Heart left ventricle (tissue), 16 donors: ENCODE measurements around the gene EXD3. TPM values are rescaled to one million over a fixed set of nuclear protein-coding genes. Genes with fewer than 3 reads are reported as not detected.
A peak's percentile ranks its signal among the peaks of the same experiment; 100 is the strongest.

Experiments
- ATAC-seq, 4 donors: fragments of 200-7000 bp; cut with Tn5 transposase; one replicate each; pipeline ENCODE4 v1.9.1; 2020 to 2022; ENCODE audit warnings: moderate library complexity in 4 of 4, mild to moderate bottlenecking in 3 of 4, moderate number of reproducible peaks in 1 of 4
- DNase-seq, 5 donors: peaks; one replicate each; pipeline ENCODE4 v3.0.0-alpha.2; 2020
- H3K27ac ChIP-seq, 12 donors: fragments of 200-600 bp; sonication (generic) in 4 of 12; one replicate each; pipeline versions ENCODE4 v1.5.0 to v1.8.0; 2016 to 2022; ENCODE audit warnings: mild to moderate bottlenecking in 2 of 12
- H3K27me3 ChIP-seq, 9 donors: fragments of 200-600 bp; sonication (generic) in 2 of 9; one replicate each; pipeline versions ENCODE4 v1.5.1 to v1.8.0; 2016 to 2022; ENCODE audit warnings: mild to moderate bottlenecking in 3 of 9
- H3K36me3 ChIP-seq, 9 donors: fragments of 200-600 bp; sonication (generic) in 2 of 9; one replicate each; pipeline versions ENCODE4 v1.5.0 to v1.8.0; 2018 to 2022; ENCODE audit warnings: mild to moderate bottlenecking in 2 of 9
- H3K4me1 ChIP-seq, 12 donors: fragments of 200-600 bp; sonication (generic) in 4 of 12; one replicate each; pipeline versions ENCODE4 v1.5.0 to v1.8.0; 2016 to 2022; ENCODE audit warnings: mild to moderate bottlenecking in 3 of 12
- H3K4me3 ChIP-seq, 12 donors: fragments of 200-600 bp; sonication (generic) in 4 of 12; one replicate each; pipeline versions ENCODE4 v1.5.0 to v1.8.0; 2017 to 2022; ENCODE audit warnings: mild to moderate bottlenecking in 9 of 12, moderate library complexity in 4 of 12
- H3K9me3 ChIP-seq, 12 donors: fragments of 200-600 bp; sonication (generic) in 4 of 12; one replicate each; pipeline versions ENCODE4 v1.5.0 to v1.8.0; 2016 to 2022; ENCODE audit warnings: mild to moderate bottlenecking in 1 of 12
- POLR2A ChIP-seq, 2 donors: fragments of 450-650 bp; IDR thresholded peaks; one replicate each; pipeline ENCODE4 v1.6.1; 2017; ENCODE audit warnings: antibody characterized with exemption in 2 of 2, mild to moderate bottlenecking in 2 of 2, moderate library complexity in 2 of 2
- WGBS, 4 donors: extraction: QIAGEN DNeasy Blood & Tissue Kit in 2 of 4; methylation state at CpG; one replicate each; pipeline versions ENCODE4 v1.1.5 to v1.1.7; 2013 to 2018; 5-methylcytosine and 5-hydroxymethylcytosine counted together
- intact Hi-C, 10 donors: fragments of 100-400 bp; cut with DNase I; formaldehyde crosslinking; loops; one replicate each; pipeline versions ENCODE4 v1.11.1 to v1.14.2; 2022
- polyA plus RNA-seq, 2 donors: library from polyadenylated mRNA; stranded (reverse); fragments of 200-250 nt; gene quantifications; one replicate each; pipeline ENCODE4 v1.2.3, GENCODE V29; 2013
- total RNA-seq, 9 donors: library from RNA; depleted of rRNA in 2 of 9; stranded (reverse); fragments of >200 nt in 2 of 9; fragmentation: NEBNext Ultra II Directional in 3 of 9; extraction: Animal tissue kit (Norgen Biotek cat#: 25700) in 3 of 9; gene quantifications; one replicate each; pipeline versions ENCODE4 v1.1.0 to v1.2.4, GENCODE V29; 2016 to 2023
- TF ChIP-seq, protein P1 (sequence below), 12 donors: fragments of 200-600 bp; sonication (generic) in 4 of 12; IDR thresholded peaks; one replicate each; pipeline versions ENCODE4 v1.5.0 to v1.8.0; 2018 to 2022; ENCODE audit warnings: antibody characterized with exemption in 12 of 12, mild to moderate bottlenecking in 5 of 12
- donor health status: ischemic (EF 13 %, LVEDD 7.1; RV severe dilation, severe dysfunction).
- donor health status: healthy with polysubstance abuse.
- donor health status: DM: no; HTN: yes; CAD: no.
- donor health status: DM: no; HTN: no; CAD: no.
- donor health status: ischemic (EF 25% LVEDD 6.9; RV normal size, moderate dysfunction).
- donor health status: ischemic (EF 25% LVEDD 5.7; RV mildly dilated, moderate dysfunction).
- donor health status: healthy.
- donor health status: DM: yes; HTN: yes; CAD: no.
- donor health status: ischemic (EF 35%, LVEDD 5.7; RV mildly dilated, moderate dysfunction).
- donor health status: nonischemic (EF 11% LVEDD 7.7; RV severe dilation, severe dysfunction).
- donor health status: DM: yes; HTN: yes; CAD: no.
- donor health status: PGD.
- donor health status: ischemic (EF 29% LVEDD 5.4; RV normal size, mild dysfunction).
- donor health status: nonischemic (EF 23%, LVEDD 6.1; RV moderate dilation, normal function).

Gene EXD3
- total and polyA plus RNA-seq, 11 donors, result 4.1 to 15.2 (median 8.6) TPM

DNA sequence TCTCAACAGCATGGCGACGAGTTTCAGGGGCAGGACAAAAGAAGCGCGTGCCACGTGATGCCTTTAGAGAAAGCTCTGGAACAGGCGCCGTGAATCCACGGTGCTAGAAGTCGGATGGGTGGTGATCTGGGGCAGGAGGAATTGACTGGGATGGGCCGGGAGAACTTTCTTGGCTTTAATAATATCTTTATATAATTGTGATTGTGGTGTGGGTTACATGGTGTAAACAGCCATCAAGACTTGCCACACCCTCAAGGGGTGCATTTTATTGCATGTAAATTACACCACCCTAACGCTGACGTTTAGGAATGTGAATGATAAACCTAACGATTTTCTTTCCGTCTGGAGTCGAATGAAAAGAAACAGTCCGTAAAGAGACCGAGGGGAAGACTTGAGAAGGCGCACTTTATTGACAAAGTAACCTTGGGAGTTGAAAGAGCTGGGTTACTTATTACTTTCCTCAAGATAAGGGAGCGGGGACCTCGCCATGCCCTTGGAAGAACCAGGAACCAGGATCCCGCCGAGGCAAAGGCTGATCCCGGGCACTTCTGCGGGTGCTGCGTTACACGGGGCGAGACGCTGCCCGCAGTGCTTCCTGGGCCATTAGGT, 129.4 kb downstream of the EXD3 start:
- Histone ChIP-seq H3K4me3 (no peak overlapping the region), H3K27ac (no peak overlapping the region), H3K4me1 (peaks cover 0 to 45% (median 25%) of the 10 kb centered on the region in 12 donors), H3K9me3 (peaks cover 0 to 3% (median 0%) of the 10 kb centered on the region in 12 donors), H3K27me3 (peaks cover 0 to 46% (median 15%) of the 10 kb centered on the region in 9 donors), H3K36me3 (no peaks in the 10 kb centered on the region)
- no peak for TF ChIP-seq POLR2A (IDR thresholded peaks at IDR 0.05)
- TF ChIP-seq, protein P1, sequence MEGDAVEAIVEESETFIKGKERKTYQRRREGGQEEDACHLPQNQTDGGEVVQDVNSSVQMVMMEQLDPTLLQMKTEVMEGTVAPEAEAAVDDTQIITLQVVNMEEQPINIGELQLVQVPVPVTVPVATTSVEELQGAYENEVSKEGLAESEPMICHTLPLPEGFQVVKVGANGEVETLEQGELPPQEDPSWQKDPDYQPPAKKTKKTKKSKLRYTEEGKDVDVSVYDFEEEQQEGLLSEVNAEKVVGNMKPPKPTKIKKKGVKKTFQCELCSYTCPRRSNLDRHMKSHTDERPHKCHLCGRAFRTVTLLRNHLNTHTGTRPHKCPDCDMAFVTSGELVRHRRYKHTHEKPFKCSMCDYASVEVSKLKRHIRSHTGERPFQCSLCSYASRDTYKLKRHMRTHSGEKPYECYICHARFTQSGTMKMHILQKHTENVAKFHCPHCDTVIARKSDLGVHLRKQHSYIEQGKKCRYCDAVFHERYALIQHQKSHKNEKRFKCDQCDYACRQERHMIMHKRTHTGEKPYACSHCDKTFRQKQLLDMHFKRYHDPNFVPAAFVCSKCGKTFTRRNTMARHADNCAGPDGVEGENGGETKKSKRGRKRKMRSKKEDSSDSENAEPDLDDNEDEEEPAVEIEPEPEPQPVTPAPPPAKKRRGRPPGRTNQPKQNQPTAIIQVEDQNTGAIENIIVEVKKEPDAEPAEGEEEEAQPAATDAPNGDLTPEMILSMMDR (IDR thresholded peaks at IDR 0.05), result no peak
- 69 to 79% (median 73%) methylated on average over 29 of the region's 29 CpGs for WGBS, 4 donors
- no peak for DNase-seq
- ATAC-seq, result no peak
- intact Hi-C loops, result loop anchor here in 6 of 10 donors (2.0 to 10.0 kb wide), 6 partner anchors 113 to 234 kb away; no protein-coding TSS in a partner anchor

DNA sequence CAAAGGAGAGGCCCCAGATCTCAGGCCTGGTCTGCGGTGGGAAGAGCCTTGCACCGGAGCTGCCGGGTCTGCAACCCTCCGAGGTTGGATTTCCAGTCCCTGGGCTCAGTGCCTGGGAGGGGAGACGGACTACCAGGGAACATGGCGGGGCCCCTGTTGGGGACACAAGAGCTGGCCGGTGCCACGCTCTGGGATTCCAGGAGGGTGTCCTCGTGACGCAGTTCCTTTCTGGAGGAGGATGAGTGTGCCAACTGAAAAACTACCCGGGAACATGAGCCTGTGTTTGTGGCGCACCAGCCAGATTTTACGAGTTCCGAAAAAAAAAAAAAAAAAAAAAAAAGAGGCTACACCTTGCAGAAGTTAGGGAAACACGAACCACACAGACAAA, 129.9 kb downstream of the EXD3 start:
- Histone ChIP-seq H3K9me3 (peaks cover 0 to 3% (median 0%) of the 10 kb centered on the region in 12 donors), H3K4me3 (no peak overlapping the region), H3K27ac (no peak overlapping the region), H3K4me1 (peaks cover 0 to 40% (median 21%) of the 10 kb centered on the region in 12 donors), H3K27me3 (peaks cover 0 to 41% (median 14%) of the 10 kb centered on the region in 9 donors), H3K36me3 (no peaks in the 10 kb centered on the region)
- DNase-seq, result peak in 2 of 5 donors; percentile 23 to 24
- intact Hi-C loops, result loop anchor here in 4 of 10 donors (5.0 to 10.0 kb wide), 4 partner anchors 114 to 234 kb away; no protein-coding TSS in a partner anchor
- no peak for ATAC-seq
- TF ChIP-seq, protein P1 (IDR thresholded peaks at IDR 0.05), result no peak
- TF ChIP-seq POLR2A (IDR thresholded peaks at IDR 0.05), result no peak
- WGBS, 4 donors, result 74 to 85% (median 81%) methylated on average over 15 of the region's 15 CpGs

DNA sequence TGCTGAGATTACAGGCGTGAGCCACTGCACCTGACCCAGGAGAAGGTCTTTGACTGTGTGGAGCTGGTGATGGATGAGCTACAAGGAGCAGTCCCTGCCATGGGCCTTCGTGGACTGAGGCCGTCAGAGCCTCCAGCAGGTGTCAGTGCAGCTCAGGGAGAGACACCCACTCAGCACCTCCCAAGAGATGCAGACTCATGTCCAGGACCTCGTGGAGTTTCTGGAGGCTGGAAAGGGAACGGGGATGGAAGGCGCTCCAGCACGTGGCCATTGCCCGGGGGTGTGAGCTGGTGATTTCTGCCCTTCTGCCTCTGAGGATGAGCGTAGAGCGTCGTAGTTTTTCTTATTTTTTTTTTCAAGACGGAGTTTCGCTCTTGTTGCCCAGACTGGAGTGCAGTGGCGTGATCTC, 136.0 kb downstream of the EXD3 start:
- intact Hi-C loops, result loop anchor here in 3 of 10 donors (2.0 to 10.0 kb wide), 2 partner anchors 158 to 238 kb away; no protein-coding TSS in a partner anchor
- Histone ChIP-seq H3K27me3 (no peaks in the 10 kb centered on the region), H3K9me3 (peaks cover 0 to 8% (median 0%) of the 10 kb centered on the region in 12 donors), H3K36me3 (peaks cover 0 to 7% (median 0%) of the 10 kb centered on the region in 9 donors), H3K4me1 (peaks cover 0 to 13% (median 0%) of the 10 kb centered on the region in 12 donors), H3K4me3 (no peak overlapping the region), H3K27ac (no peak overlapping the region)
- TF ChIP-seq POLR2A (IDR thresholded peaks at IDR 0.05), result no peak
- TF ChIP-seq, protein P1 (IDR thresholded peaks at IDR 0.05), result peak; percentile 30 to 68 (median 52)
- 41 to 53% (median 49%) methylated on average over 12 to 14 of the region's 14 CpGs for WGBS, 4 donors
- ATAC-seq (peak; percentile 73 to 94 (median 90)), DNase-seq (peak in 4 of 5 donors; percentile 38 to 58 (median 52))
